GM10266 (cell line): Measurements from ENCODE around the gene VAMP4.

Experiments used
- DNase-seq: peaks from one replicate; pipeline ENCODE4 v3.0.0; 2012; ENCODE audit errors: extremely low spot score
- TF ChIP-seq, protein P1 (sequence below): IDR thresholded peaks from 2 replicates; pipeline ENCODE4 v1.5.1; 2012; ENCODE audit warnings: mild to moderate bottlenecking, low read depth; ENCODE audit not compliant: control insufficient read depth, insufficient read depth; ENCODE audit errors: missing control alignments

Gene VAMP4

DNA sequence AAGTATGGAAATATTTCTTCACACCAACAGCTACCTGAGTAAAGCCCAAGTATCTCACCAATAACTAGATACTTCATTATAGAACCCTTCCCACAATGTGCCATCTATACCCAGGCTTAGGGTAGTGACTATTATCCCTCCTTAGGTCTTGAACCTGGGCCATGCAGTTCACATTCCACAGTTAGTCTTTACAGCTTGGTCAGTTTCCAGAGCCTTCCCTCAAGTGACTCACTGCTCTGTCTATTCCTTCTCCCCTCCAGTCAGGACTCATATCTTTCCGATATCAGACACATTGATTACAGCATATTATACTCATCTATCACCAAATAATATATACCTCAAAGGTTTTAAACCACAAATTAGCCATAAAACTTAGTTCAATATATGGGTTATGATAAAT lies 23.6 kb downstream of the VAMP4 start:
- TF ChIP-seq, protein P1, sequence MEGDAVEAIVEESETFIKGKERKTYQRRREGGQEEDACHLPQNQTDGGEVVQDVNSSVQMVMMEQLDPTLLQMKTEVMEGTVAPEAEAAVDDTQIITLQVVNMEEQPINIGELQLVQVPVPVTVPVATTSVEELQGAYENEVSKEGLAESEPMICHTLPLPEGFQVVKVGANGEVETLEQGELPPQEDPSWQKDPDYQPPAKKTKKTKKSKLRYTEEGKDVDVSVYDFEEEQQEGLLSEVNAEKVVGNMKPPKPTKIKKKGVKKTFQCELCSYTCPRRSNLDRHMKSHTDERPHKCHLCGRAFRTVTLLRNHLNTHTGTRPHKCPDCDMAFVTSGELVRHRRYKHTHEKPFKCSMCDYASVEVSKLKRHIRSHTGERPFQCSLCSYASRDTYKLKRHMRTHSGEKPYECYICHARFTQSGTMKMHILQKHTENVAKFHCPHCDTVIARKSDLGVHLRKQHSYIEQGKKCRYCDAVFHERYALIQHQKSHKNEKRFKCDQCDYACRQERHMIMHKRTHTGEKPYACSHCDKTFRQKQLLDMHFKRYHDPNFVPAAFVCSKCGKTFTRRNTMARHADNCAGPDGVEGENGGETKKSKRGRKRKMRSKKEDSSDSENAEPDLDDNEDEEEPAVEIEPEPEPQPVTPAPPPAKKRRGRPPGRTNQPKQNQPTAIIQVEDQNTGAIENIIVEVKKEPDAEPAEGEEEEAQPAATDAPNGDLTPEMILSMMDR, result no peak
- no peak for DNase-seq

DNA sequence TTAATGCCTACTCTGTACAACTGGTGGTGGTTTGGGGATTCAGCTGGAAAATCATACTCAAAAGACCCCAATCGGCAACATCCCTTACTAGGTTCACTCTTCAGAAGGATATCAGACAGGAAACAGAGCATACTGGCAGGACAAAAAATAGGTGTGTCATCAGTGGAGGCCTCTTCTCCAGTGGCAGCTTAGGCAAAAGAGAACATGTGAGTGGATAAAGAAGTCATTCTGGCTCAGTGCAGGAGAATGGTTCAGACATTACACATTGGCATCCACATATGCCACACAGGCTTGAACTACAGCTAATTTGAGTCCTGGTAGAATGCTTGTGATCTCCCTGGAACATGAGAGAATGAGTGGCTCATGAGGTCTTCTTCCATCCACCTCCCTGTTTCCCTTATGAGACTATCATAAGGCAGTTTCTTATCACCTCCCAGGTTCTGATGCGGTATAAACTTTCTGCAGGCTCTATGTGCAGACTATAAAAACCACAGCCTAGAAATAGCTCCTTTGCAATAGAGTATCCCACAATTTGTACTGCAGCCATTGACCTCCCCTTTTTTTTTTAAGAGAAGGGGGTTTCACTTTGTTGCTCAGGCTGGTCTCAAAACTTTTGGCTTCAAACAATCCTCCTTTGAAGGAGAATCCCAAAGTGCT lies 24.7 kb downstream of the VAMP4 start:
- no peak for DNase-seq
- TF ChIP-seq, protein P1, result no peak

DNA sequence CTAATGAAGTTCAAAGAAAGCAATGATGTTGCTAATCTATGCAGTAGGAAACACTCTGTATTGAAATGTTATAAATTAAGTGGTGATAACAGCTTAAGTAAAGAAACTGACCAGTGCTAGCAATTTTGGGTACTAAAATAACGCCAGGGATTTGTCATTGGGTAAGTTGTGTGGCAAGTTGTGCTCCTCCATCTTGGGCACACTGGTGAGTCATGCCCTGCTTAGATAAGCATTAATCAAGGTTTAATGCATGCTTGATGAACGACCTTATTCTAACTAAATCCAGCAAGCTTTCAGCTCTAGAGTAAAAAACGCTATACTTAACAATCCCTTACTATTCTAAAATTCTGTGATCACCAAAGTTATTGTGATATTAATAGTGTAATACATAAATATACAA lies 25.2 kb downstream of the VAMP4 start:
- DNase-seq, result no peak
- TF ChIP-seq, protein P1, result no peak

DNA sequence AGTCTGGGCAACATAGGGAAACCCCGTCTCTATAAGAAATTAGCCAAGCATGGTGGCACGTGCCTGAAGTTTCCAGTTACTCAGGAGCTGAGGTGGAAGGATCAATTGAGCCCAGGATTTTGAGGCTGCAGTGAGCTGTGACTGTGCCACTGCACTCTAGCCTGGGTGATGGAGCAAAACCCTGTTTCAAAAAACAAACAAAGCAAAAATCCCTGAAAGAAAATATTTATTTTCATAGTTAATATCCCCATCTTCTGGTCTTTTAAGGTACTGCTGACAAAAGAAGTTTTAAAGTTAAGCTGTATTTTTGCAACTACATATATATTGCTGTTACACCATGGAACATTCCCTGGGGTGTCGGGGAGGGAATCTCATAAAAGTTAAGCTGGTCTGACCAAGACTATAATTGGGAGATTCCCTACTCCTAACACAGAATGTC lies 26.0 kb downstream of the VAMP4 start:
- no peak for DNase-seq
- TF ChIP-seq, protein P1, result peak; percentile 29

DNA sequence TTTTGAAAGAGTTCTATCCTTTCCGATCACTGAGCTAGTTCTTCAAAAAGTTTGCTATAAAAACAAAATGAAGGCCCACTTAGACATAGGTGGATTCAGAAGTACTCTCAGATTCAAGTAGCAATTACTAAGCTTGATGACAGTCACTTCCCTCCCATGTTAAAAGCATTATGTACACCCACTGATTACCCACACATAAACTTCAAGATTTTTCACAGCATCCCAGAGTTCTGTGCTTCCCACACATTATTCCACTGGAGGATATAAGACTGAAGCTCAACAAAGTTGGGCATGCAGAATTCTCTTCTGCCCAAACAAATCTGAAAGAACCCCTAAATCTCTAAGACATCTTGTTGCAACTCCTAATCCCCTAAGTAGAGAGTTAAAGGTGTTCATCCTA lies 29.5 kb downstream of the VAMP4 start:
- DNase-seq, result no peak
- TF ChIP-seq, protein P1, result no peak

DNA sequence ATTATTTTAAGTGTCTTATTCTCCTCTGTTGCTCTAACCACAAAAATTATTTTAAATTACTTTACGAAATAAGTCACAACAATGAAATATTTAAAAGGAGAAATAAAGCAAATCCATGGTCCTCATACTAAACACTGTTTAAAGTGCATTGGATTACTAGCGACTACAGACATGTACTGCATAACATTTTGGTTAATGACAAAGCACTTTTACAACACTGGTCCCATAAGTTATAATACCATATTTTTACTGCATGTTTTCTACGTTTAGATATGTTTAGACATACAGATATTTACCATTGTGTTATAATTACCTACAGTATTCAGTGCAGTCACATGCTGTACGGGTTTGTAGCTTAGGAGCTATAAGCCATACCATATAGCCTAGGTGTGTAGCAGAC lies 30.2 kb downstream of the VAMP4 start:
- DNase-seq, result no peak
- TF ChIP-seq, protein P1, result no peak

DNA sequence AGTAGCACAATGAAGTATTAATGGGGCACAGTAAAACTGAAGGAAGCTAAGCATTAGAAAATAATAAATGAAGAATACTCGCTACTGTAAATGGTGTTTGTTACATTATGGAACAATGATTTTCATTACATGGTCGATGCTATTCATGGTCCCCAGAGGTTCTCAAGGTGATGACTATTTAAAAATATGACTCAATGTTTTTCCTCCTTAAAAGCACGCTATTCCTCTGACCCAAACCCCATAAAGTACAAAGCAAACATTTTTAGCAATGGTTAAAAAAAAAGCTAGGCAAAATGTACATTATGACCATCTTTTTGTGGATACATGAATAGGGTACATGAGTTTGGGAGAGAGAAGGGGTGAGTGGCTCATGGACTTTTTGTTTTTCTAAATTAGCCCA lies 34.3 kb downstream of the VAMP4 start:
- DNase-seq, result no peak
- TF ChIP-seq, protein P1, result no peak
